Lung (tissue), 12 donors: Measurements from ENCODE around the gene ARHGAP45. TPM values are rescaled to one million over a fixed set of nuclear protein-coding genes. Genes with fewer than 3 reads are reported as not detected.
"Not testable (repeated sequence)": the region's sequence is repeated elsewhere in the genome, so short reads cannot be mapped to it uniquely, and the experiment has no call there.

Experiments used
- ATAC-seq: fragments of 200-7000 bp; cut with Tn5 transposase; one replicate; pipeline ENCODE4 v1.9.1; 2020; ENCODE audit warnings: moderate number of reproducible peaks; ENCODE audit not compliant: insufficient read depth, low FRiP score
- DNase-seq, 3 donors: peaks; one replicate each; pipeline ENCODE4 v3.0.0-alpha.2; 2013 to 2017
- H3K27ac ChIP-seq, 2 donors: one replicate each; pipeline ENCODE4 v1.5.1; 2013; ENCODE audit warnings: mild to moderate bottlenecking in 2 of 2, moderate library complexity in 2 of 2, control low read depth in 1 of 2, inconsistent platforms in 1 of 2, low read depth in 1 of 2, low read length in 1 of 2
- H3K27me3 ChIP-seq, 3 donors: one replicate each; pipeline ENCODE4 v1.5.1; 2013; ENCODE audit warnings: low read length in 2 of 3; ENCODE audit not compliant: control insufficient read depth in 3 of 3, insufficient read depth in 3 of 3
- H3K36me3 ChIP-seq, 4 donors: one replicate each; pipeline ENCODE4 v1.5.1; 2013; ENCODE audit warnings: low read length in 4 of 4, mild to moderate bottlenecking in 1 of 4, moderate library complexity in 1 of 4; ENCODE audit not compliant: control insufficient read depth in 4 of 4, insufficient read depth in 4 of 4
- H3K4me1 ChIP-seq, 5 donors: one replicate each; pipeline ENCODE4 v1.5.1; 2013; ENCODE audit warnings: low read length in 5 of 5, mild to moderate bottlenecking in 2 of 5, moderate library complexity in 1 of 5; ENCODE audit not compliant: control insufficient read depth in 5 of 5, insufficient read depth in 5 of 5
- H3K4me3 ChIP-seq: one replicate; pipeline ENCODE4 v1.5.1; 2013; ENCODE audit warnings: mild to moderate bottlenecking, control low read depth, moderate library complexity
- H3K9ac ChIP-seq, 2 donors: one replicate each; pipeline ENCODE4 v1.5.1; 2013; ENCODE audit warnings: low read length in 2 of 2, control low read depth in 1 of 2; ENCODE audit not compliant: insufficient read depth in 1 of 2
- H3K9me3 ChIP-seq, 4 donors: one replicate each; pipeline ENCODE4 v1.5.1; 2013; ENCODE audit warnings: low read length in 3 of 4, mild to moderate bottlenecking in 1 of 4, moderate library complexity in 1 of 4; ENCODE audit not compliant: control insufficient read depth in 4 of 4, insufficient read depth in 3 of 4
- WGBS, 2 donors: extraction: QIAGEN DNeasy Blood & Tissue Kit; methylation state at CpG; one replicate each; pipeline ENCODE4 v1.1.7; 2013; 5-methylcytosine and 5-hydroxymethylcytosine counted together
- polyA plus RNA-seq, 2 donors: library from polyadenylated mRNA; stranded (reverse); fragments of 200-250 nt; gene quantifications; one replicate each; pipeline ENCODE4 v1.2.1, GENCODE V29; 2013
- total RNA-seq, 2 donors: library from RNA; depleted of rRNA in 1 of 2; stranded (reverse); fragments of >200 nt in 1 of 2; gene quantifications; one replicate each; pipeline ENCODE4 v1.2.1, GENCODE V29; 2014 to 2021
- TF ChIP-seq, protein P1 (sequence below): IDR thresholded peaks from 2 replicates; pipeline ENCODE4 v1.5.1; 2012; ENCODE audit warnings: mild to moderate bottlenecking; ENCODE audit errors: control extremely low read depth, extremely low read depth
- donor health status: control.
- donor health status: control.
- donor health status: Bipolar disorder and iron deficiency.
- donor health status: healthy.
- donor health status: DM: yes; HTN: yes; CAD: no.

The ARHGAP45 gene
- total and polyA plus RNA-seq, 4 donors: 23.8 to 117 (median 80.9) TPM

DNA sequence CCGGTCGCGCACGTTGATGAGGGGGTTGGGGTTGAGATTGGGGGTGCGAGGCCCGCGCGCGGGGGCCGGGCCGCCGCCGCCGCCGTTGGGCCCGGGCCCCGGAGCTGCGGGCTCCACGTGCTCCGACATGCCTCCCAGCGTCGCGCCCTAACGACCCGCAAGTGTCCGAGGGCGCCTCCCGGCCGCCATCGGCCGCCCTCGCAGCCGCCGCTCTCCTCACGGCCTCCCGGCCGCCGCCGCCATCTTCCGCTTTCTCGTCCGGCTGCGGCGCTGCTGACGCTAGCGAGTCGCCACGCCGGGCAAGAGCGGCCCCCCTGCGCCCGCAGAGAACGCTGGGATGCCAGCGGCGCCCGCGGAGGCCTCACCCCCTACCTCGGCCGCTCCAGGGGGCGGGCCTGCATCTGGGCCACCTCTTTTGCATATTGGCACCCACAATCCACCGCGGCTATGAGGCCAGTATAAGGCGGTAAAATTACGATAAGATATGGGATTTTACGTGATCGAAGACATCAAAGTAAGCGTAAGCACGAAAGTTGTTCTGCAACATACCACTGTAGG lies 46.0 kb upstream of the ARHGAP45 start, which contains the start of gene TMEM259:
Gene TMEM259 (minus strand): TSS at position 256 of the 558 bp plus-strand sequence. CDS start 127 bp downstream, at position 129.
- WGBS, 2 donors: 0% methylated on average over 35 to 68 of the region's 68 CpGs
- H3K36me3 ChIP-seq: peaks cover 0 to 5% (median 0%) of the 10 kb centered on the region in 4 donors
- no peaks in the 10 kb centered on the region for H3K27me3 ChIP-seq
- no peaks in the 10 kb centered on the region for H3K9me3 ChIP-seq
- peak within 1 kb of the TSS; percentile 87 for H3K4me3 ChIP-seq
- peak within 1 kb of the TSS; percentile 90 to 96 for H3K27ac ChIP-seq
- H3K9ac ChIP-seq: peak within 1 kb of the TSS; percentile 39 to 95
- peak; percentile 99 for DNase-seq
- peak; percentile 95 for ATAC-seq
- TF ChIP-seq, protein P1, sequence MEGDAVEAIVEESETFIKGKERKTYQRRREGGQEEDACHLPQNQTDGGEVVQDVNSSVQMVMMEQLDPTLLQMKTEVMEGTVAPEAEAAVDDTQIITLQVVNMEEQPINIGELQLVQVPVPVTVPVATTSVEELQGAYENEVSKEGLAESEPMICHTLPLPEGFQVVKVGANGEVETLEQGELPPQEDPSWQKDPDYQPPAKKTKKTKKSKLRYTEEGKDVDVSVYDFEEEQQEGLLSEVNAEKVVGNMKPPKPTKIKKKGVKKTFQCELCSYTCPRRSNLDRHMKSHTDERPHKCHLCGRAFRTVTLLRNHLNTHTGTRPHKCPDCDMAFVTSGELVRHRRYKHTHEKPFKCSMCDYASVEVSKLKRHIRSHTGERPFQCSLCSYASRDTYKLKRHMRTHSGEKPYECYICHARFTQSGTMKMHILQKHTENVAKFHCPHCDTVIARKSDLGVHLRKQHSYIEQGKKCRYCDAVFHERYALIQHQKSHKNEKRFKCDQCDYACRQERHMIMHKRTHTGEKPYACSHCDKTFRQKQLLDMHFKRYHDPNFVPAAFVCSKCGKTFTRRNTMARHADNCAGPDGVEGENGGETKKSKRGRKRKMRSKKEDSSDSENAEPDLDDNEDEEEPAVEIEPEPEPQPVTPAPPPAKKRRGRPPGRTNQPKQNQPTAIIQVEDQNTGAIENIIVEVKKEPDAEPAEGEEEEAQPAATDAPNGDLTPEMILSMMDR: no peak
- peaks cover 6 to 40% (median 7%) of the 10 kb centered on the region in 5 donors for H3K4me1 ChIP-seq

DNA sequence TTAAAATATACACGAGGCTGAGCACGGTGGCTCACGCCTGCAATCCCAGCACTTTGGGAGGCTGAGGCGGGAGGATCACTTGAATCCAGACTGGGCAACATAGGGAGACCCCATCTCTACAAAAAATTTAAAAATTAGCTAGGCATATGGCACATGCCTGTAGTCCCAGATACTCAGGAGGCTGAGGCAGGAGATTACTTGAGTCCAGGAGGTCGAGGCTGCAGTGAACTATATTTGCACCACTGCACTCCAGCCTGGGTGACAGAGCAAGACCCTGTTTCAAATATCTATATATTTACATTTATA lies 43.1 kb upstream of the ARHGAP45 start:
- H3K4me3 ChIP-seq, H3K27me3 ChIP-seq, H3K9ac ChIP-seq, H3K9me3 ChIP-seq, H3K27ac ChIP-seq, ATAC-seq, DNase-seq, H3K36me3 ChIP-seq: not testable (repeated sequence)
- WGBS, 2 donors: 82 to 86% methylated on average over 5 of the region's 5 CpGs
- peaks cover 0 to 23% (median 6%) of the 10 kb centered on the region in 5 donors for H3K4me1 ChIP-seq

DNA sequence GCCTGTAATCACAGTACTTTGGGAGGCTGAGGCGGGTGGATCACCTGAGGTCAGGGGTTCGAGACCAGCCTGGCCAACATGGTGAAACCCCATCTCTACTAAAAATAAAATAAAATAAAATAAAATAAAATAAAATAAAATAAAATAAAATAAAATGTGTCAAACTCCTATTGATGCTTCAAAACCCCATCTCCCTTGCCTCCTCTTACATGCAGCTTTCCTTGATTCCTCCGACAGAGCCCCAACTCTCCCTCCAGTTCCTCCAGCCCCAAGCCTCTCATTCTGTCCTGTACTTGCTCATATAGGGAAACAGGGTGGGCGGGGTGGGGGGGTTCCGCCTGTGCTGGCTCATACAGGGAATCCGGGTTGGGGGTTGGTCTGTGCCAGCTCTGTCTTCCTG lies 41.9 kb upstream of the ARHGAP45 start:
- peaks cover 0 to 16% (median 2%) of the 10 kb centered on the region in 5 donors for H3K4me1 ChIP-seq
- not testable (repeated sequence) for H3K9me3 ChIP-seq, ATAC-seq, H3K27me3 ChIP-seq, H3K4me3 ChIP-seq, DNase-seq, H3K9ac ChIP-seq, H3K36me3 ChIP-seq, H3K27ac ChIP-seq
- WGBS, 2 donors: 89 to 92% methylated on average over 6 of the region's 6 CpGs

DNA sequence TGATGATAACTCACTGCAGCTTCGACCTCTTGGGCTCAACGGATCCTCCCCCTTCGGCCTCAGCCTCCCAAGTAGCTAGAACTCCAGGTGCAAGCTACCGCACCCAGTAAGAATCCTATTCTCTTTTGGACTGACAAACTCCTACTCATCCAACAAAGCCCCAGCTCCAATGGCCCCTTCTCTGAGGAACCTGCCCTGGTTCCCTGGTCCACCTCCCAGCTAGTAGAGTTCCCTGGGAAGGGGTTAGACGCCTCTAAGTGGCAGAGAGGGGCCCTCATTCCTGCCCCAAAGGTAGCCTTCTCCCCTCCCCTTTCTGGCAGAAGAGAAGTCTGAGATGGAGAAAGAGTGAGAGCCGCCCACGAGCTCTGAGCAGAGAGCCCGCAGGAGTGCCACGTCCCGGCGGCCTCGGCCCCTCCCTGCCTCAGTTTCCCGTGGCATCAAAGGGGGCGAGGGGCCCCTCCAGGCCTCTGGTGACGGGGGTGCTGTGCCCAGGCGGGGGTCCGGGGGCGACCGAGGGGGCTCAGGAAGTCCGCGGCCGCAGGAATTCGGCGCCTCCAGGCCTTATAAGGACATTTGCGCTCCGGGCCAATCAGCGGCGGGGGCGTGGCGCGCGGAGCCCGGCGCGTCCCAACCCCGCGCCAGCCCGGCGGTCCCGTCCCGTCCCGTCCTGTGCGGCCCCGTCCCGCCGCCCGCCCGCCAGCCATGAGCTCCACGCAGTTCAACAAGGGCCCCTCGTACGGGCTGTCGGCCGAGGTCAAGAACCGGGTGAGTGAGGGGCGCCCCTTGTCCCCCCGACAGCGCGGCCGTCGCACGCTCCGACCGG lies 40.8 kb upstream of the ARHGAP45 start, which contains the start of gene CNN2:
Gene CNN2 (plus strand): TSS at position 649 of the 823 bp plus-strand sequence. CDS start 54 bp downstream, at position 703.
- 5 to 8% methylated on average over 49 to 63 of the region's 63 CpGs for WGBS, 2 donors
- Histone ChIP-seq H3K9me3 (no peaks in the 10 kb centered on the region), H3K9ac (peak within 1 kb of the TSS; percentile 59 to 77), H3K27me3 (no peaks in the 10 kb centered on the region), H3K4me3 (peak within 1 kb of the TSS; percentile 80), H3K4me1 (peaks cover 0 to 14% (median 2%) of the 10 kb centered on the region in 5 donors), H3K36me3 (peaks cover 0 to 5% (median 0%) of the 10 kb centered on the region in 4 donors), H3K27ac (peak within 1 kb of the TSS; percentile 91 to 99)
- ATAC-seq (peak; percentile 79), DNase-seq (peak; percentile 90 to 92 (median 91))
- TF ChIP-seq, protein P1: no peak
